ENCODE data around the gene BTBD17. TPM values are rescaled to one million over a fixed set of nuclear protein-coding genes. Genes with fewer than 3 reads are reported as not detected.

The BTBD17 gene
- total RNA-seq, 1 donor from 2014 or later: not detected

DNA sequence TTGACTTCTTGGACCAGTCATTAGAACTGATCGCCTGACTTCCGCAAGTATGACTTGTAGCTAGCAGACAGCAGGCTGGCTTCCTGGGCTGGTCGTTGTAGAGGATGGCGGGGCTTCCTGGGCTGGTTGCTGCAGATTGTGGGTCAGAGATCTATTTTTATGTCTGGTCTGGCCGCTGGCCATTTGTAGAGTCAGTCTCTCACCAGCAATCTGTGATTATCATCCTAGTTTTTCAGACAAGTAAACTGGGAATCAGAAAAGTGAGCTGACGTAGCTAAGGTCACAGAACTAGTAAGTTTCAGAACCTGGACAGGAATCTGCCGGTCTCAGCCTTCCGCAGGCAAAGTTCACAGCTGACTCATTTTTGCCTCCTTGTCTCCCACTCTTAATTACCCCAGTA lies 24.7 kb upstream of the BTBD17 start:
- Mint-ChIP-seq H3K27ac (ENCODE audit: unreplicated experiment) (peak overlapping the region; percentile 6), H3K27me3 (ENCODE audit: low read depth) (peaks cover 9% of the 10 kb centered on the region), H3K4me3 (ENCODE audit: unreplicated experiment) (no peak overlapping the region), H3K36me3 (ENCODE audit: low read depth) (no peaks in the 10 kb centered on the region), H3K9me3 (ENCODE audit: low read depth) (no peaks in the 10 kb centered on the region), H3K4me1 (ENCODE audit: low read depth) (peaks cover 9% of the 10 kb centered on the region)
- TF ChIP-seq, protein P1, sequence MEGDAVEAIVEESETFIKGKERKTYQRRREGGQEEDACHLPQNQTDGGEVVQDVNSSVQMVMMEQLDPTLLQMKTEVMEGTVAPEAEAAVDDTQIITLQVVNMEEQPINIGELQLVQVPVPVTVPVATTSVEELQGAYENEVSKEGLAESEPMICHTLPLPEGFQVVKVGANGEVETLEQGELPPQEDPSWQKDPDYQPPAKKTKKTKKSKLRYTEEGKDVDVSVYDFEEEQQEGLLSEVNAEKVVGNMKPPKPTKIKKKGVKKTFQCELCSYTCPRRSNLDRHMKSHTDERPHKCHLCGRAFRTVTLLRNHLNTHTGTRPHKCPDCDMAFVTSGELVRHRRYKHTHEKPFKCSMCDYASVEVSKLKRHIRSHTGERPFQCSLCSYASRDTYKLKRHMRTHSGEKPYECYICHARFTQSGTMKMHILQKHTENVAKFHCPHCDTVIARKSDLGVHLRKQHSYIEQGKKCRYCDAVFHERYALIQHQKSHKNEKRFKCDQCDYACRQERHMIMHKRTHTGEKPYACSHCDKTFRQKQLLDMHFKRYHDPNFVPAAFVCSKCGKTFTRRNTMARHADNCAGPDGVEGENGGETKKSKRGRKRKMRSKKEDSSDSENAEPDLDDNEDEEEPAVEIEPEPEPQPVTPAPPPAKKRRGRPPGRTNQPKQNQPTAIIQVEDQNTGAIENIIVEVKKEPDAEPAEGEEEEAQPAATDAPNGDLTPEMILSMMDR (IDR thresholded peaks at IDR 0.05): no peak
- no peak for DNase-seq (ENCODE audit: low spot score)

DNA sequence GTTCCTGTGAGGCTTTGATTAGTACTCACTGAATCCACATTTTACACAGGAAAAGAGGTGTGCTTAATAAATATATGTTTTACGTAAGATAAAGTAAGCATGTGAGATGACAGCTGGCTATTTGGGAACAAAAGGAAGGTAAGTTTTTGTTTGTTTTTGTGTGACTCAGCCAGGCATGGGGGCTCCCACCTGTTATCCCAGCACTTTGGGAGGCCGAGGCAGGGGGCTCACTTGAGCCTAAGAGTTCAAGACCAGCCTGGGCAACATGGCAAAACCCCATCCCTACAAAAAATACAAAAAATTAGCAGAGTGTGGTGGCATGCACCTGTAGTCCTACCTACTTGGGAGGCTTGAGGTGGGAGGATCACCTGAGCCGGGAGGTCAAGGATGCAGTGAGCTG lies 23.5 kb upstream of the BTBD17 start:
- no peak overlapping the region for H3K27ac Mint-ChIP-seq (ENCODE audit: unreplicated experiment)
- TF ChIP-seq, protein P1 (IDR thresholded peaks at IDR 0.05): no peak
- peaks cover 9% of the 10 kb centered on the region for H3K27me3 Mint-ChIP-seq (ENCODE audit: low read depth)
- H3K4me3 Mint-ChIP-seq (ENCODE audit: unreplicated experiment): no peak overlapping the region
- no peak for DNase-seq (ENCODE audit: low spot score)
- no peaks in the 10 kb centered on the region for H3K9me3 Mint-ChIP-seq (ENCODE audit: low read depth)
- H3K4me1 Mint-ChIP-seq (ENCODE audit: low read depth): peaks cover 14% of the 10 kb centered on the region
- no peaks in the 10 kb centered on the region for H3K36me3 Mint-ChIP-seq (ENCODE audit: low read depth)

DNA sequence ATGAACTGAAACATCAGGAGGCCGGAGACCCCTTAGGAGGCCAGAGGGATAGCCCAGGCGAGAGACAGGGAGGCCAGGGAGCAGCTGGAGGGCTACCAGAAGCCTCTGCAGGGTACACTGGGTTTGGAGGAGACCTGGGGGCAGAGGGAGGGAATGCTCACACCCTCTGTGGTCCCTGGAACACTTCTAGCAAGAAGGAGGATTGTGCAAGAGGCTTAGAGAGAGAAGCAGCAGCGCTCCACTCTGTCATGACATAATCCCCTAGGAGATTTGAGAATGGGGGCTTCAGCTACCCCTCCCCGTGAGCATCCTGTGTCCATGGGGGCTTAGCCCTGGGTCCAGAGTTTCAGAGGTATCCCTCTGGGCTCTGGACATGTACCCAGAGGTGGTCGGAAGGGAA lies 21.5 kb upstream of the BTBD17 start:
- H3K36me3 Mint-ChIP-seq (ENCODE audit: low read depth): no peaks in the 10 kb centered on the region
- TF ChIP-seq, protein P1 (IDR thresholded peaks at IDR 0.05): no peak
- DNase-seq (ENCODE audit: low spot score): no peak
- no peak overlapping the region for H3K4me3 Mint-ChIP-seq (ENCODE audit: unreplicated experiment)
- H3K9me3 Mint-ChIP-seq (ENCODE audit: low read depth): no peaks in the 10 kb centered on the region
- H3K4me1 Mint-ChIP-seq (ENCODE audit: low read depth): peaks cover 24% of the 10 kb centered on the region
- peaks cover 5% of the 10 kb centered on the region for H3K27me3 Mint-ChIP-seq (ENCODE audit: low read depth)
- no peak overlapping the region for H3K27ac Mint-ChIP-seq (ENCODE audit: unreplicated experiment)

DNA sequence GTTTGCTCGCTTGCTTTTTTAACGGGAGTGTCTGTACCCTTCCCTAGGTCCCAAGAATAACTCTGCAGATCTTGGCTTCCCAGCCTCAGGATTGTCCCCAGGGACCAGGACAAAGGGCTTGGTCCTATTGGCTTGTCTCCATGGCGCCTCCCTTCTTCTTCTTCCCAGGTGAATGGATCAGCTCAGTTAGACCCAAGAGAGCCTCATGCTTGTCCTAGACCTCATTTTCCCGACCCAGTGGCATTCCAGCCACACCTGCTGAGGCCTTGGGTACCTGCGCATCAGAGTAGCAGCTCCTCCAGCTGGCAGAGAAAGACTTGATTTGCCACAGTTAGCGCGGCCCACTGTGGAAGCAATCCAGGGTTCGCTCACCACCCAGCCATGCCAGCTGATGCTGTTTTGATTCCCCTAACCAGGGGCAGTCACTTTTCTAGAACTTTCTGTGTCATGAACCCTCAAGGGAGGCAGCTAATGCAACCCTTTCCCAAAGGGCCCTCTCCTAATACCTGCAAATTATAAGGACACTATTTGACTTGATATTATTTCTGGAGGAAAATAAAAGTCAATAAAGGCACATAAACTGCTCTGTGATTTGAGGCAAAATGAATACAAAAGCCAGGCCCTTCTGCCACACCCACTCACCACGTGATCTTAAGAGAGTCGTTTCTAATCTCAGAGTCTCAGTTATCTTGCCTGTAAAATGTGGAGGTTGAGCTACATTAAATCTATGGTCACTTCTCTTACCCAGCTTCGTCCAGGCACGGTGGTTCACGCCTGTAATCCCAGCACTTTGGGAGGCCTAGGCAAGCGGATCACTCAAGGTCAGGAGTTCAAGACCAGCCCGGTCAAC lies 19.5 kb upstream of the BTBD17 start:
- H3K36me3 Mint-ChIP-seq (ENCODE audit: low read depth): no peaks in the 10 kb centered on the region
- peaks cover 15% of the 10 kb centered on the region for H3K4me1 Mint-ChIP-seq (ENCODE audit: low read depth)
- no peak overlapping the region for H3K27ac Mint-ChIP-seq (ENCODE audit: unreplicated experiment)
- TF ChIP-seq, protein P1 (IDR thresholded peaks at IDR 0.05): no peak
- peaks cover 17% of the 10 kb centered on the region for H3K27me3 Mint-ChIP-seq (ENCODE audit: low read depth)
- no peaks in the 10 kb centered on the region for H3K9me3 Mint-ChIP-seq (ENCODE audit: low read depth)
- no peak overlapping the region for H3K4me3 Mint-ChIP-seq (ENCODE audit: unreplicated experiment)
- no peak for DNase-seq (ENCODE audit: low spot score)

GRCh38 chr17:74380086-74380958 lies 18.7 kb upstream of the BTBD17 start:
- Mint-ChIP-seq H3K4me1 (ENCODE audit: low read depth) (peaks cover 15% of the 10 kb centered on the region), H3K36me3 (ENCODE audit: low read depth) (no peaks in the 10 kb centered on the region), H3K27ac (ENCODE audit: unreplicated experiment) (no peak overlapping the region), H3K4me3 (ENCODE audit: unreplicated experiment) (no peak overlapping the region), H3K9me3 (ENCODE audit: low read depth) (no peaks in the 10 kb centered on the region), H3K27me3 (ENCODE audit: low read depth) (peaks cover 21% of the 10 kb centered on the region)
- TF ChIP-seq, protein P1 (IDR thresholded peaks at IDR 0.05): no peak
- DNase-seq (ENCODE audit: low spot score): no peak

Measured in chondrocyte (in vitro differentiated cells).